NCI-H1436 (cell line): ENCODE results near the gene TMCC2.
A peak's percentile ranks its signal among the peaks of the same experiment; 100 is the strongest.
"Not testable (repeated sequence)": the region's sequence is repeated elsewhere in the genome, so short reads cannot be mapped to it uniquely, and the experiment has no call there.

Experiments used
- DNase-seq: peaks from one replicate; lab custom pipeline; 2025; lab: John Stamatoyannopoulos, UW

Gene TMCC2

DNA sequence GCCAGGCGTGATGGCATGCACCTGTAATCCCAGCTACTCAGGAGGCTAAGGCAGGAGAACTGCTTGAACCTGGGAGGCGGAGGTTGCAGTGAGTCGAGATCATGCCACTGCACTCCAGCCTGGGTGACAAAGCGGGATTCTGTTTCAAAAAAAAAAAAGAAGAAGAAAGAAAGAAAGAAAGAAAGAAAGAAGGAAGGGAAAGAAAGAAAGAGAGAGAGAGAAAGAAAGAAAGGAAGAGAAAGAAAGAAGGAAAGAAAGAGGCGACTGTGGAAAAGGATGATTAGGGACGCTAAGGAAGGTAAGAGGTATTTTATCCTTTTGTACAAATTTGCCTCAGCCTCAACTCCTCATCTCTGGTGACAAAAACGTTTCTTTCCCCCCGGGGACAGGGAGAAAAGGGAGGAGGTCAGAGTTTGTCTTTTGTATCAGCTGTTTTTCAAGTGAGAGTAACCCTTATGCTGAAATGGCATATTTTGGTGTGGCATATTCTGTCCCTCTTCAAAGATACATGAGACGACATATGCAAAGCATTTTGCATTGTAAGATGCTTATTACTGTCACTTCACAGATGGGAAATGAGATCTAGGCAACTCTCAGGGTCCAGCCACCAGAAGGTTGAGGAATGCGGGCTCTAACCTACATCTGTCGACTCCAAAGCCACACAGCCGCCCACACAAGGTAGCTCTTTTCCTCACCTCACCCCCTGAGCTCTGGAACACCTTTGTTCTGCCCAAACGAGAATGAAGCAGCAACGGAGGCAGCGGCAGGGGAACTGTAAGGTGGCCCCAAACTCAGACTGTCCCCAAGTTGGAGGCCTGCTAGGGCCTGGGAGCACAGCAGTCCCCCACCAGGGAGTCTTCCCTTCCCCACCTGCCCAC lies 55.8 kb downstream of the TMCC2 start:
- no peak for DNase-seq

DNA sequence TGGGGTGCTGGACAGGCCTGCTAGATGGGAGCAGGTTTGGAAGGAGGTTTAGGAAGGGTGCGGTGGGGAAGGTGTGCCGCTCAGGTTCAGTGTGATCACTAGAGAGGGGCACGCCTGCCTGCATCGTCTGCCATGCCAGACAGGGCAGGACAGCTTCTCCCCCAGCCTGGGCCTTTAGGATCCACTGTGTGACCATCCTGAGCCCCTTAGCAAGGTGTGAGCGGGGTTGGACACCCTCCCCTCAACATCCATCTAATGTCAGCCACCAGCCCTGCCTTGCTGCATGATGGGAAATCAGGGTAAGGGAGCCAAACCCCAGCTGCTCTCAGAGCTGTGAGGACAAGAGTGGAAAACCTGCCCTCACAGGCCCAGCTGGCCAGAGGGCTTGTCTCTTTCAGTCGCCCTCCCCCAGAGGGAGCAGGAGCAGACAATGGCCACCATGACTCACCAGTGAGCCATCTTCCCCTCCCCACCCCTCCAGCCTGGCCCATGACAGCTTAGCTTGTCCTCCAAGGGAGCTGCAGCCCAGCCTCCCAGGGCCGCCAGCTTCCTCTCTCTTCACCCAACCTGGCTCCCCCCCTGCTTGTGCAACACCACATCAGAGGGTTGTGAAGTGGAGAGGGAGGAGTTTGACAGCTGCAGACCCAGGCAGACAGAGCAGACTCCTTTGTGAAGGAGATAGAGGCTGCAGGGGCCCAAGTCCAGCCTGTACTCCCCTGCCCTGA lies 56.8 kb downstream of the TMCC2 start:
- peak; percentile 85 for DNase-seq

DNA sequence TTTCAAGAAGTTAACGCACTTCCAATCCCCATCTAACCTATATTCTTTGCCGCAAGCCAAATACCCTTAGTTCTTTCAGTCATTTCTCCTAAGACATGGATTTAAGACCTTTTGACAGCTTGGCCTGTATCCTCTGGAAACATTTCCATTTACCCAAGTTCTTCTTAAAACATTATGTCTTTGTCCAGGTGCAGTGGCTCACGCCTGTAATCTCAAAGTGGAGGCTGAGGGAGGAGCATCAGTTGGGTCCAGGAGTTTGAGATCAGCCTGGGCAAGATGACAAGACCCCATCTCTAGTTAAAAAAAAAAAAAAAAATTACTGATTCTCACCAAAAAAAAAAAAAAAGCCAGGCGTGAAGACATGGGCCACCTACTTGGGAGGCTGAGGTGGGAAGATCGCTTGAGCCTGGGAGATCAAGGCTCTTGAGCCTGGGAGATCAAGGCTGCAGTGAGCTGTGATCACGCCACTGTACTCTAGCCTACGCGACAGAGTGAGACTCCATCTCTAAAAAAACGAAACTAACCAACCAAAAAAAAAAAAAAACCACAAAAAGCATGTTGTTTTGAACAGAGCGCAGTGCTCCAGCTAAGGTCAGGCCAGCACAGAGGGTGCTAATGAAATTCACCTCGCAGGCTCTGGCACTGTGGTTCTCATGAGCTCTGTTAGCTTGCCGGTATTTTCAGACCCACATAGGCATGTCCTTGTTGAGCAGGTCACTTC lies 57.8 kb downstream of the TMCC2 start:
- DNase-seq: no peak

DNA sequence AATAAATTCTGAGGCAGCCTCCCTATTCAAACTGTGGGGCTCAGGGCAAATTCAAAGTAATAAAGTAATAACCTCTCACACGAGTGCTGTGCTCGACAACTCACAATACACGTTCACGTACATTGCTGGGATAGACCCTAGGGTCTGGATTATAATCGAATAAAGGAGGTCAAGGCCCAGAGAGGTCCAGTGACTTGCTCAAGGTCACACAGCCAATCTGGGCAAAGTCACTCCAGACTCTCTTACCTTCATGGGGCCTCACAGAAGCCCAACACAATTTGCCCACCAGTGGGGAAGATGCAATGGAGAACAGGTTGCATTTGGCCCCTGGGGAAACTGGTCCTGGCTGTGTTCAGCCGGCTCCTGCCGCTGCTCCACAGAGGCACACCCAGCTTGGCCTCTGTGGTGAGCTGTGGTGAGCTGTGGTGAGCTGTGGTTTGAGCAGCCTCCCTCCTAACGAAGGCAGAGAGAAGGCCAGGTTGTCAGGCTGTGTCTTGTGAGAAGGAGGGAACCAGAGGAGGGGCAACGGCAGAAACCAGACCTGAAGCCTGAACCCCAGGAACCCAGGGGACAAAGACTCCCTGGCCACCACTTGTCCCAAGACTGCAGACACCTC lies 58.7 kb downstream of the TMCC2 start:
- DNase-seq: no peak

DNA sequence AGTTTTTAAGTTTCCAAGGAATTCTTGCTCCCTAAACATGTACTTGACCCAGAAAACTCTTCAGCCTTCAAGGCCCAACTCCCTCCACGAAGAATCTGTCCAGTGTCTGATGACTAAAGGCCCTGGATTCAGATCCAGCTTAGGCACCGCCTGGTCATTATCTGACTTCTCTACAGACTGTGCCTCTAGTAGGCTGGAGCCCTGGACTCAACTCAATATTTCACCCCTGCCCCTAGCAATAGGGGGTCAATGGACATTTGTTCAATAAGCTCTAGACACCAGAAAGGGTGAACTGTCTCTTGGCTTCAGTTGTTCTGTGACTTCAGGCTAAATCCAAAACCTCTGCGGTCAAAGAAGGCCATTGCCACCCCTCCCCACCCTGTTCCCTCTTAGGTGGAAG lies 59.3 kb downstream of the TMCC2 start:
- DNase-seq: no peak

DNA sequence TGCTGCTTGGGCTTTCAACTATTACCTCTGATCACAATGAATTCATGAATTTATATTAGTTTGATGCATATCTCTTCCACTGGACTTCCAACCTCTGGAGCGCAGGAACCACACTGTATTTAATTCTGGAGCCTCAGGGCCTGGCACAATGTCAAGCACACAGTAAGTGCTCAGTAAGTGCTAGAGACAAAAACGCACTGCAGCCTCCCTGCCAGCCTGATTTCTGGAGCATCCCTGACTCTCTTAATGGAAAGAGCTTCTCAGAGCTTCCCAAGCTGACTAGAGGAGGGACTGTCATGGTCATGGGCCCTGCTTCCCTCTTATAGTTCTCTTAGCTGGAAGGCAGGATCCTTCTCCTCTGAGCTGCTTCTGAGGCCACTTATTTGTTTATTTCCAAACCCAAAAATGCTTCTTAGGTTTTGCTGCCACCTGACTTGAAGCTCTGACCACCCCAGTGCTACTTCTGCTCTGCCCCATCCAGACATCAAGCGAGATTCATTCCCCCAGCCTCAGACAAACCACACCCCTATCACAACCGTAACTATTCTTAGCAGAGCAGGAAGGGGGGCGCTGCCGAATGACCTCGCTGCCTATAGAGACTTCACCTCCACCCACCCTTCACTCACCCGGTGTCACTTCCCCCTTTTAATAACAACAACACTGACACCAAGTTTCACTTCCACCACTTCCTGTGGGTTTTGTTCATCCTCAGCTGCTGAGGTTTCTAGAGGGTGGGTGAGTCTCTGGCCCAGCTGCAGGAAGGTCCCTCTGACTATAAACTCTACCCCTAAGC lies 60.2 kb downstream of the TMCC2 start:
- no peak for DNase-seq

DNA sequence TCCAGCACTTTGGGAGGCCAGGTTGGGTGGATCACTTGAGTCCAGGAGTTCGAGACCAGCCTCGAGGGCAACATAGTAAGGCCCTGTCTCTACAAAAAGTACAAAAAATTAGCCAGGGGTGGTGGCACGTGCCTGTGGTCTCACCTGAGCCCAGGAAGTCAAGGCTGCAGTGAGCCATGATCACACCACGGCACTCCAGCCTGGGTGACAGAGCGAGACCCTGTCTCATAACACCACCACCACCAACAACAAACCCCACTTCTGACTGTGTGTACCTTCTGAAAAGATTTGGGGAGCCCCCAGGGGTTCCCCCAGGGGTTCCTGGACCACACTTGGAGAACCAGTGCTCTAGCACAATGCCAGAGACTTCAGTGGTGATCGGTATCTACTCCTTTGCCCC lies 63.9 kb downstream of the TMCC2 start:
- DNase-seq: no peak

DNA sequence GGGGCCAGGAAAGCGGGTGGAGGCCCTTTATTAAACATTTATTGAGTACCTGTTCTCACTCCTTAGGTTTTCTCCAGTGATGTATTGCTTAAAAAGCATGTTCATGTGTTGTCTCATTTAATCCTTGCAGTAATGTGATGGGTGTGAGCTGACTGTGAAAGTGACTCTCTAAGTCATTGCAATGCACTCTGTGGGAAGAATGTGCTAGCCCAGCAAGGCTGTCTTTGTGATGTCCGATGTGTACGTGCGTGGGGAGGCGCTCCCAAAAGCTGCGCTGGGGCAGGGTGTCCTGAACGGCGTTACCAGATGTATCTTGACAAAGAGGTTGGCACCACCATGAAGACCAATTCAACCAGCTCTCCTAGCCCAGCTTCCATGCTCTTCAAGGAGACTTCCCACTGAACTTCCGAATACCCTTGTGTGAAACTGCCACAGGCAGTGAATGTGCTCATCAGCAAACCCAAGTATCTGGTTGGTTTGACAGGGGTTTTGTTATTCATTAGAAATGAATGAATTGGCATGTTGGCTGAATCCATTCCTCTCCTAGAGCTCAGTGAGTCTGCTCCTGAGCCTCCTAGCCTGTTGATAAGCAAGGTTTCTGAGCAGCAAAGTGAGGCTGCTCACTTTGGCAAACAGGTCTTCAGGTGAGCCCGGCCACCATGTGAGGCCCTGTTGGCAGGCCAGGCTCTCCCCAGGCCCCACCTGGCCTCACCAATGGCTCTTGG lies 65.8 kb downstream of the TMCC2 start:
- no peak for DNase-seq

DNA sequence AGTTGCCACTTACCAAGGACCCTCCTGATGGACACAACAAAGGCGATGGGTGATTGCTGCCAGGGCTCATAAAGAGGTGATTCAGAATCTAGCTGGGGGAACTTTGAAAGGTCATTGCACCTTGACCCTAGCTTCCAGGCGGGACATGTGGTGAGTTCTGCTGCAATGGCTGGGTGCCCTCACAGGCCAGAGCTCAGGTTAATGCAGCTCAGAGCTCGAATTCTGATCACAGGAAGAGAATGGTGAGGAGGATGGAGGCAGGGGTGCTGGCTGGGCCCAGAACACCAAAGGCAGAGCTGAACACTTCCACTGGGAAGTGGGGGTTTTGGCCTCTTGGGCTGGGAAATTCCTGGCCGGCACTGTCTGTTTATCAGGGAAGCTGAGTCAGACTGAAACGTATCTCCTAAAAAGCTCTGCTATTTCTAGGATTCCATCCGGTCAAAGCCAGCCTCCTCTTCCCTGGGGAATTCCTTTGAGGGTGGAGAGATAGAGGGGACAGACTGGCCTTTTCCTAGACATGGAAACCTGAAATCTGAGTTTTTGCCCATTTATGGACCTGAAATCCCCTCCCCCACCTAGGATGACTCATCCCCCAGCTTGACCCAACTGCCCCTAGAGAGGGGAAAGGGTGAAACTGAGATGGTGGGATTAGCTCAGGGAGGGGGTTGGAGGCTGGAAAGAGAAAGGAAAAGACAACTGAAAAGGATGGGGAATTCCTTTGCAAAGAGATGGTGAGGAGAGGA lies 66.6 kb downstream of the TMCC2 start:
- no peak for DNase-seq

DNA sequence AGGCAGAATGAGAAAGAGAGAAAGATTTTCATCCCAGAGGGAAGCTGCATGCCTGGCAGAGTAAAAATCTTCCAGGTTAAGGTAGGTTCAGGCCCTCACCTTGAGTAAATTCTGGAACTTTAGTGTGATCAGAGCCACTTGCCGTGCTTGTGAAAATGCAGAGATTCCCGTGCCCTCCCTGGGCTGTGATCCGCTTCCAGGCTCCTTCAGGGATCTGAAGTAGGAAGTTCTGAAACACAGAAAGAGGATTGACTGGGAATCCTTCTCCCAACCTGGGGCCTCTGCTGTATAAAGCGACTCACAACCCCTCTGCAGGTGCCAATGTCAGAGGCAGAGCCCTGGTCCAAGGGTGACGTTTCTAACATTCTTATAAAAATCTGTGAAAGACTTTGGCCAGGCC lies 67.2 kb downstream of the TMCC2 start:
- no peak for DNase-seq

DNA sequence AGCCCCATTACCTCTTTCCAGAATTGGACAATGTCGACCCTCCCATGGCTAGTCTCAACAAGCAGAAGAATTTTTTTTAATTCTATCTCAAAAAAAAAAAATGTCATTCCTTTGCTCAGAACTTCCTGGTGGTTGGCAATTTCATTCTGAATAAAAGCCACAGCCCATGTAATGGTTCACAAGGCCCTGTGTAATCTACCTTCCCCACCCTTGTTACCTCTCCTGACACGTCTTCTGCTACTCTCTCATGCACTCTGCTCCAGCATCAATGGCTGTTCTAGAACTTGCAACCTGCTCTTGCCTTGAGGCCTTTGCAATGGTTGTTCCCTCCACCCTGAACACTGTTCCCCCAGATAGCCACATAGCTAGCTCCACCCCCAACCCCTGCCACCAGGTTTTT lies 68.4 kb downstream of the TMCC2 start:
- no peak for DNase-seq

DNA sequence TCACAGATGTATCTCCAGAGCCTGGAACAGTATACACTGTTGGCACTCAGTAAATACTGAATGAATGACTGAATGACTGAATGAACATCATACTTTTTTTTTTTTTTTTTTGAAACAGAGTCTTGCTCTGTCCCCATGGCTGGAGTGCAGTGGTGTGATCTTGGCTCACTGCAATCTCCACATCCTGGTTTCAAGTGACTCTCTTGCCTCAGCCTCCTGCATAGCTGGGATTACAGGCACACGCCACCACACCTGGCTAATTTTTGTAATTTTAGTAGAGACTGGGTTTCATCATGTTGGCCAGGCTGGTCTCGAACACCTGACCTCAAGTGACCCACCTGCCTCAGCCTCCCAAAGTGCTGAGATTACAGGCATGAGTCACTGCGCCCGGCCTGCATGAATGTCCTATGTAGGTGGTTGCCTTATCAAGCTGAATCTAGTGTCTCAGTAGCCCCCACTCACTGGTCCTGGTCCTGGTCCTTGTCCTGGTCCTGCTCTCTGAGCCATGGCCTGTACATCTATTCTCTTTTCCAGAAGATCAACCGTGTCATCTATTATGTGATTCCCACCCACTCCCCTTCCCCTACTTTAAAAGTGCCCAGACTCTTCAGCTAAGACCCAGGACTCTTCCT lies 69.9 kb downstream of the TMCC2 start:
- not testable (repeated sequence) for DNase-seq

DNA sequence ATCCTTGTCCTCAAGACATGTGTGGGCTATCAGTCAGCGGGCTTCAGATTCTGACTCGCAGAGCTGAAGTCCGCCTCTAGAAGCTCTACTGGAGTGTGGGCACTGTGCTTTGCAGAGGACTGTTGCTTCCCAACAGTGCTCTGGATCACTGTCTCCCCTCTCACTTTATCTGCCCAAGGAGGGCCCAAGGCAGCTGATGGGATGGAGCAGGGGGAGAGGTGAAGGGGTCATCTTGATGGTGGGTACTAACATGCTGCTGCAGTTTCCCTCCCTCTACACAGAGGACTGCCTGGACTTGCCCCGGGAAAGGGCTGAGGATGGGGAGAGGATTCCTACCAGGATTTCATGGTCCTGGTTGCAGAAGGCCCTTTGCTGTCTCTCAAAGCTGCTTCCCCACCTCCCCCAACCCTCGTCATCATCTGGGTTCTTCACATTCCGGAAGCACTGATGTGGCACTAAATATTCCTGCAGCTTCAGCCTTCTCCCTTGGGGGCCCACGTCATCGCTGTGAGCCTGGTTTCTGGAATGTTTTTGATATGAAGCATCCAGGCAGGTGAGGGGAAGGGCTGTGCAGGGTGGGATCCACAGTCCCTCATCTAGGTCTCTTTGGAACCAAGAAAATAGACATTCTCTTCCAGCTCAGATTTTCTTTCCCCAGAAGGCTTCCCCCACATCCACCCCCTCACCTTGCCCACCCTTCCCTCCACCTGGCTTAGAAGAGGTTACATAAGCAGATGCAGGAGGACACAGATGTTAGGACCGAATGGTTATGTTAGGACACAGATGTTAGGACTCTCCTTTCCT lies 70.6 kb downstream of the TMCC2 start:
- DNase-seq: no peak

DNA sequence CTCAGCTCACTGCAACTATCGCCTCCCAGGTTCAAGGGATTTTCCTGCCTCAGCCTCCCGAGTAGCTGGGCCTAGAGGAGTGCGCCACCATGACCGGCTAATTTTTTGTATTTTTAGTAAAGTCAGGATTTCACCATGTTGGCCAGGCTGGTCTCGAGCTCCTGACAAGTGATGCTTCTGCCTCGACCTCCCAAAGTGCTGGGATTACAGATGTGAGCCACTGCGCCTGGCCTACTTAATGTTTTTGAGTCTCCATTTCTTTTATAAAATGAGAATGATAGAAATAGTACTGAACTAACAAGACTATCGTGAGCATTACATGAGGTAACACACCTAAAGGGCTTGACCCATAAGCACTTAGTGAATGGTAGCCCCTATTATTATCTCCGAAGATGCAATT lies 72.4 kb downstream of the TMCC2 start:
- DNase-seq: no peak

DNA sequence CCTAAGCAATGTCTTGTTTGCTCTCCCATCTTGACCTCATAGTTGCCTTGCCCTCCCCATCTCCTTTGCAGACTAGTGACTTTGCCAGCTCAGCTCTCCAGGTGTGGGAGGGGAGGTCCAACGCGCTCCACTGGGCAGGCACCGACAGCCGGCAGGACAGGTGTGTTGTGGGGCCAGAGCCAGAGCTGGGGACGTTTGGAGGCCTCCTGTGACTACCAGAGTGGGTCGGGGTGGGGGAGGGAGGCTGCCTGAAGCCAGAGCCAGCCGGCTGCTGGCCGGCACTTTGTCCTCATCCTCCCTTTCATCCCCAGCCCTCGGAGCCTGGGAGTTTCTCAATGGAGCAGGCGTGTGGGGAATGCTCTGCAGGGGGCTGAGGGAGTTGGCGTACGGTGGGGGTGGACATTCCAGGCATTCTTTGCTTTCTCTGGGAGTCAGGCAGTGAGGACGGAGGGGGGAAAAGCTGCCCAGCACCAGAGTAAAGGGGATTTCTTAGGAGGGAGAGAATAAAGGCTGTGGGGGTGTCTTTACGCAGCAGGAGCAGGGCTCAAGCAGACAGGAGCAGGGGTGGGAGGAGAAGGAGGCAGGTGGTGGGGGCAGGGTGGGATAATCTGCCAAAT lies 73.6 kb downstream of the TMCC2 start:
- no peak for DNase-seq

DNA sequence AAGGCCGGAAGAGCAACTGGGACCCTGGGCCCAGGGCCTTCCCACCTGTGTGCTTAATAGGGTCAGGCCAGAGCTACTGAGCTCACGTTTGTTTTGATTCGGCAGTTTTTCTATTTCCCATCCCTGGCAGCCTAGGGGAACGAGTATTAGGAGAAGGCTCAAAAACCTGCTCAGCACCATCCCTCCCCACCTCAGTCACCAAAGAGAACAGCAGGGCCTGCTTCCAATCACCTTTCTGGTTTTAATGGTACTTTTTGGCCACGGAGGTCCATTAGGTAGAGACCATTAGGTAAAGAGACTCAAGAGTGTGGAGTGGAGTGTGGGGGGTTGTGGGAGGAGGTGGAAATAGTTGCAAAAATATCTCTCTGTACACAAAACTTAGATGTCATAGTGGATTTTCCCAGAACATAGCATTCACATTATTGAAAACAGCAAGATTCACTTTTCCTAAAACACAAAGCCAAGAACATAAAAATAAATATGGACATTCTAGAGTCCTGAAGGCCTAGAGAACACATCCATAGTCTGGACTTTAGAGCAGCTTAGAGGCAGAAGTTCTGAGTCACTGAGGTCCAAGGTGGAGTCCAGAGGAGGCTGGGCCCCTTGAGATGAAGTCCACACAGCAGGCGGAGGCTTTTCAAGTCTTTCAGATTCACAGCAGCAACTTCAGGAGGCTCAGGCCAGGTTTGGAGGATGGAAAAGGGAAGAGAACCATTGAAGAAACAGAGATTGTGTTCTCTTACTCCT lies 74.3 kb downstream of the TMCC2 start:
- DNase-seq: no peak

DNA sequence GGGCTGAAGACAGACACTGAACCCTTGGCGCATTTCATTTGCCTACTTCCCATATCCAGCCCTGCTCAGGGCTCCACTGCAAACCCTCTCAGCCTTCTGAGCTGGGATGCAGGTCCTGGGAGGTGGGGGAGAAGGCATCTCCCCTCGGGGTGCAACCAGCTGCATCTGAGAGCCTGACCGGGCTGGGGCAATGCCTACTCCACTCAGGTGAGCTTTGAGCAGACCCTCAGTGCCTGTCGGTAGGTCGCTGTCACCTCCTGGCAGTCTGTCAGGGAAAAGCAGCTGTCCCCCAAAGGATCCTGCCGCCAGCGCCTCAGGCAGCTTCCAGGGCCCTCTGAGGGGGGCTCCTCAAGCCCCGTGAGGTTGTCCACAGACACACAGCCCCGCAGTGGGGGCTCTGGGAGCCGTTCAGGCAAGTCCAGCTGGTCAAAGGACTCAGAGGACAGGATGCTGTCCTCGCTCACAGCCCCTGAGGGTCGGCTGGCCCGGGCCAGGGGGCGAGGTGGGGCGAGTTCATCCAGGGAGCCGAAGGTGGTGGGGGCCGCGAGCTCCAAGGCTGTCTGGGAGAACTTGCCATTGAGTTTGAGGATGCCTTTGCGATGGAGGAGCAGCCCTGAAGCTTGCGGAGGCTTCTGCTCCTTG lies 75.6 kb downstream of the TMCC2 start:
- no peak for DNase-seq
